NCI-H2196 treated with DMSO at 0.1 percent for 48 hours (cell line): ENCODE measurements around the gene LTA4H.
"Not testable (repeated sequence)": the region's sequence is repeated elsewhere in the genome, so short reads cannot be mapped to it uniquely, and the experiment has no call there.

Experiments used
- DNase-seq: peaks from one replicate; lab custom pipeline; 2025; ENCODE audit not compliant: unreplicated experiment; lab: John Stamatoyannopoulos, UW

Gene LTA4H

GRCh38 chr12:95993907-95994306, 41.5 kb downstream of the LTA4H start:
- DNase-seq: no peak

GRCh38 chr12:95990136-95990535, 45.3 kb downstream of the LTA4H start:
- DNase-seq: no peak

- no peak for DNase-seq
These were observed 45.8 kb downstream of the LTA4H start for GRCh38 chr12:95989504-95990123.

- DNase-seq: no peak
These were observed 46.7 kb downstream of the LTA4H start for GRCh38 chr12:95988506-95989275.

- DNase-seq: no peak
These were observed 48.5 kb downstream of the LTA4H start for GRCh38 chr12:95986635-95987570.

- no peak for DNase-seq
These were observed 50.7 kb downstream of the LTA4H start for GRCh38 chr12:95984682-95985081.

GRCh38 chr12:95982602-95983001, 52.8 kb downstream of the LTA4H start:
- DNase-seq: no peak

- no peak for DNase-seq
These were observed 55.0 kb downstream of the LTA4H start for GRCh38 chr12:95980437-95980836.

- no peak for DNase-seq
These were observed 56.6 kb downstream of the LTA4H start for GRCh38 chr12:95978774-95979173.

GRCh38 chr12:95978351-95978750, 57.0 kb downstream of the LTA4H start:
- no peak for DNase-seq

GRCh38 chr12:95977764-95978305, 57.6 kb downstream of the LTA4H start:
- no peak for DNase-seq

GRCh38 chr12:95976416-95976832, 59.0 kb downstream of the LTA4H start:
- DNase-seq: no peak

- no peak for DNase-seq
These were observed 59.9 kb downstream of the LTA4H start for GRCh38 chr12:95975491-95975890.

- no peak for DNase-seq
These were observed 61.0 kb downstream of the LTA4H start for GRCh38 chr12:95974358-95974757.

GRCh38 chr12:95972832-95973456, 62.4 kb downstream of the LTA4H start:
- no peak for DNase-seq

GRCh38 chr12:95970905-95971304, 64.5 kb downstream of the LTA4H start:
- no peak for DNase-seq

GRCh38 chr12:95969116-95969515, 66.3 kb downstream of the LTA4H start:
- not testable (repeated sequence) for DNase-seq

- DNase-seq: no peak
These were observed 68.1 kb downstream of the LTA4H start for GRCh38 chr12:95967301-95967700.

- no peak for DNase-seq
These were observed 69.0 kb downstream of the LTA4H start for GRCh38 chr12:95966287-95966870.

GRCh38 chr12:95963096-95963495, 72.3 kb downstream of the LTA4H start:
- DNase-seq: no peak
